Measurements from ENCODE around the gene PPP1R37. TPM values are rescaled to one million over a fixed set of nuclear protein-coding genes. Genes with fewer than 3 reads are reported as not detected.

The PPP1R37 gene, protein sequence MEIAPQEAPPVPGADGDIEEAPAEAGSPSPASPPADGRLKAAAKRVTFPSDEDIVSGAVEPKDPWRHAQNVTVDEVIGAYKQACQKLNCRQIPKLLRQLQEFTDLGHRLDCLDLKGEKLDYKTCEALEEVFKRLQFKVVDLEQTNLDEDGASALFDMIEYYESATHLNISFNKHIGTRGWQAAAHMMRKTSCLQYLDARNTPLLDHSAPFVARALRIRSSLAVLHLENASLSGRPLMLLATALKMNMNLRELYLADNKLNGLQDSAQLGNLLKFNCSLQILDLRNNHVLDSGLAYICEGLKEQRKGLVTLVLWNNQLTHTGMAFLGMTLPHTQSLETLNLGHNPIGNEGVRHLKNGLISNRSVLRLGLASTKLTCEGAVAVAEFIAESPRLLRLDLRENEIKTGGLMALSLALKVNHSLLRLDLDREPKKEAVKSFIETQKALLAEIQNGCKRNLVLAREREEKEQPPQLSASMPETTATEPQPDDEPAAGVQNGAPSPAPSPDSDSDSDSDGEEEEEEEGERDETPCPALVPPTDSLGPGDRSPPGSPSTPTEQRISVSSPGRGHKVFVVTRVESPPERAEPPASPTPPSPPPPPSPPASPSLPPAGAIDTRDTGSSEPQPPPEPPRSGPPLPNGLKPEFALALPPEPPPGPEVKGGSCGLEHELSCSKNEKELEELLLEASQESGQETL
- 48.3 TPM for total RNA-seq

DNA sequence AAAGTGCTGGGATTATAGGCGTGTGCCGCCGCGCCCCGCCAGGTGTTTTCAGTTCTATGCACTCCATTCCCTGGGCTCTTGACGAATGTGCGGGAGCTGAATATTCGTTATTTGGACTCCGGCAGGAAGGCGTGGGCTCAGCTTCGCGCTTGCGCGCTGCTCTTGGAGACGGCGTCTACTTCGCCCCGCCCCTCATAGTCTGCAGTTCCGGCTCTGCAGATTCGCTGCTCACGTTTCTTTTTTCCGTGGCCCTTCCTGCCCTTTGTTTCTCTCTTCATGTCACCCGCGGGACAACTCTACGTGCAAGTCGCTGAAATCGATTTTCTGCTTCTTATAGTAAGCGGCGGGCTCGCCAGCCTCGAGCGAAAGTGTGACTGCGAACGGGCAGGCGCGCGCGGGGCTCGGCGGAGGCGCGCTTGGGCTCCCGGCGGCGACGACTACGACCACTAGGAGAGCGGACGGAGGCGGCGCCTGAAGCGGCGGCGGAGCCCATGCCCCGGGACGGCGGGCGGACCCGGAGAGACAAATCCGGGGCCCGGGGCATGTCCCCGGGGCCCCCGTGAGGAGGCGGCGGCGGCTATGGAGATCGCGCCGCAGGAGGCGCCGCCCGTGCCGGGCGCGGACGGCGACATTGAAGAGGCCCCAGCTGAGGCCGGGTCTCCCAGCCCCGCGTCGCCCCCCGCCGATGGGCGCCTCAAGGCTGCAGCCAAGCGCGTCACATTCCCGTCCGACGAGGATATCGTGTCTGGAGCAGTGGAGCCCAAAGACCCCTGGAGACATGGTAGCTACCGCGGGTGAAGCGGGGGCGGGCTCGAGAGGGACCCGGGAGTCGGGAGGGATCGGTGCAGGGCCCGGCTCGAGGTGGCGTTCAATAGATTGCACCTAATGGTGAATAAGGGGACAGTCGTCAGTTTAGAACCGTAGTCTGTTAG lies at the start of gene PPP1R37:
Gene PPP1R37 (plus strand): TSS at position 433 of the 932 bp plus-strand sequence. CDS start 147 bp downstream, at position 580.

DNA sequence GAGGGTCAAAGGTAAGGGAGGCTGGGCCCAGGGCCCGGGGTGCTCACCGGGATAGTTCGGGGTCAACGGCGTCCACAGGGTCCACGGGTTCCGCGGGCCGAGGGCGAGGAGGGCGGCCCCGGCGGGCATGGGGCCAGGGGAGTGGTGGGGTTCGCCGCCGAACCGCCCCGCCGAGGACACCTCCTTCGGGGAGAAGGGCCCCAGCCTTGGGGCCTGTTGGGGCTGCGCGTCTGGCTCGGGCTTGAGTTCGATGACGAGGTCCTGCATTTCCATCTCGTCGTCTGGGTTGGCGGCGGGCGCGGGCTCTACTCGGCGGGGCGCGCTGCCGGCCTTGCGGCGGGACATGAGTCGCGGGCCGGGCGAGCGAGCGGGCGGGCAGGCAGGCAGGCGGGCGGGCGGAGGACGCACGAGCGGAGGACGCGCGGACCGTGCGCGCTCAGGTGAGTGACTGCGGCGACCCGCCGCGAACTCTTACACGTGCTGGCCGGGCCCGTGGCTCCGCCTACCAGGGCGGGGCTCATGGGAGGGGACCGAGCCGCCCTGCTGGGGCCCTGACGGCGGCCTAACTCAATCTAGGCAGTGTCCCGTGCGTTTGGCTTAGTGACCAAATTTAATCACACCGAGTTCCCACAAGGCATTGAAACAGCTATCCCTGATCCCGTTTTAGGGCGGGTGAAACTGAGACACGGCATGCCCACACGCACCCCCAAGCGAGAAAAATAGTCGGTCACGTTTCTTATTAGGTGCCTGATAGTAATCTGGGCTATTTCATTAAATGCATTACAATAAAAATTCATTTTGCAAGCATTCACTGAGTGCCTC lies 16.7 kb upstream of the PPP1R37 start, which contains the start of gene ZNF296:
Gene ZNF296 (minus strand): TSS at position 450 of the 822 bp plus-strand sequence. CDS start 105 bp downstream, at position 345.

GRCh38 chr19:45079063-45079910 lies 13.7 kb upstream of the PPP1R37 start, which contains the start of gene GEMIN7:
GEMIN7 (plus strand) TSS chr19:45079260; CDS start chr19:45090115, 10,855 bp downstream.

DNA sequence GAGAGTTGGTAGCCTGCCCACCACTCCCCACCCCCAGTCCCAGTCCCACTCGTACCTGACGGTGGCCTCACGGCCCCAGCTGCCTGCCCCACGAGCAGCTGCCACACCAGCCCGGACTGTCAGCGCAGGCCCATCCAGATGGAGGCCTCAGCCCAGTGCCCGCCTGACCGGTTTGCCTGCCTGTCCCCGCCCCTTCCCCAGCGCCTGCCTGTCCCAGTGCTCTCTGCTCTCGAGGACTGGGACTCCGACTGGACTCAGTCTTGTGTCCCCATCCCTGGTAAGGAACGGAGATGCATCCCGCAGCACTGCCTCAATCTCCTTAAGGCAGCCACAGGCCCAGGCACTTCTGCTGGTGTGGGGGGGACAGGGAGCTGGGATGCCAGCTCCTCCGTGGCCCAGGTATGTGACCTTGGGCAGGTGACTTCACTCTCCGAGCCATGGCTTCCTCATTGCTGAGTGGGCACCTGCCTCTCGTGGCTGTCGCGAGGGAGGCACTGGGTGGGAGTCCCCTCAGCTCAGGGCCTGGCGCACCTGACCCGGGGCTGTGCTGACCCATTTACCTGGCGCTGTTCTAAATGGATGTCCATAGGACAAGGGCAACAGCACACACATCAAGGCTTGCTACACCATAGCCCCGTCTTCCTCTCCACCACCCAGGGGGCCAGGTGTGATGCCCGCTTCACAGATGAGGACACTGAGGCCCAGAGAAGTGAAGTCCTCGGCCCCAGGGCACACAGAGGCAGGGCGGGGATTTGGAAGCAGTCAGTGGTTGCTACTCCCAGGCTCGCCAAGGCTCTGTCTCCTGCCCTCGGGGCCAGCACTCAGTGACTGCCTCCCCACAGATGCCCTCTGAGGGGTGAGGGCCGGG lies 68.1 kb downstream of the PPP1R37 start, which contains the start of gene NKPD1:
Gene NKPD1 (minus strand): TSS at position 113 of the 868 bp plus-strand sequence. CDS start 832 bp downstream, outside the sequence.

GRCh38 chr19:45177817-45178261 lies 84.9 kb downstream of the PPP1R37 start, which contains the start of gene TRAPPC6A:
TRAPPC6A (minus strand) TSS chr19:45178237; CDS start chr19:45178218, 19 bp downstream.

GRCh38 chr19:45178262-45179071 lies 85.5 kb downstream of the PPP1R37 start, which contains the start of gene BLOC1S3:
BLOC1S3 (plus strand) TSS chr19:45178784; CDS start chr19:45179297, 513 bp downstream.

Other genes with a start within 250 kb of the PPP1R37 start
- 67.2 TPM for gene NECTIN2, start 246.9 kb upstream of the PPP1R37 start, total RNA-seq
- 29.9 TPM for gene TOMM40, start 201.9 kb upstream of the PPP1R37 start, total RNA-seq
- gene APOE, start 187.4 kb upstream of the PPP1R37 start, total RNA-seq, result 168 TPM
- gene APOC1, start 178.6 kb upstream of the PPP1R37 start, total RNA-seq, result 7.1 TPM
- not detected for gene APOC4, start 150.9 kb upstream of the PPP1R37 start, total RNA-seq
- not detected for gene APOC2, start 147.1 kb upstream of the PPP1R37 start, total RNA-seq
- 44.4 TPM for gene CLPTM1, start 137.8 kb upstream of the PPP1R37 start, total RNA-seq
- 3.6 TPM for gene RELB, start 91.7 kb upstream of the PPP1R37 start, total RNA-seq
- 79.8 TPM for gene CLASRP, start 54.1 kb upstream of the PPP1R37 start, total RNA-seq
- 0.71 TPM for gene ZNF296, start 16.7 kb upstream of the PPP1R37 start, total RNA-seq
- 17.5 TPM for gene GEMIN7, start 13.9 kb upstream of the PPP1R37 start, total RNA-seq
- 0.60 TPM for gene NKPD1, start 67.8 kb downstream of the PPP1R37 start, total RNA-seq
- 13.2 TPM for gene TRAPPC6A, start 85.1 kb downstream of the PPP1R37 start, total RNA-seq
- gene BLOC1S3, start 85.6 kb downstream of the PPP1R37 start, total RNA-seq, result 7.8 TPM
- 3.5 TPM for gene EXOC3L2, start 152.2 kb downstream of the PPP1R37 start, total RNA-seq
- gene MARK4, start 158.1 kb downstream of the PPP1R37 start, total RNA-seq, result 35.6 TPM
- 122 TPM for gene CKM, start 229.7 kb downstream of the PPP1R37 start, total RNA-seq
- gene KLC3, start 247.6 kb downstream of the PPP1R37 start, total RNA-seq, result 1.8 TPM